Ovary (tissue), 9 donors: Measurements from ENCODE around the gene NPSR1. TPM values are rescaled to one million over a fixed set of nuclear protein-coding genes. Genes with fewer than 3 reads are reported as not detected.

Experiments used
- DNase-seq, 5 donors: peaks; one replicate each; pipeline ENCODE4 v3.0.0-alpha.2; 2019 to 2020
- H3K27ac ChIP-seq, 2 donors: fragments of 200-600 bp; one replicate each; pipeline versions ENCODE4 v1.5.1 to v1.8.0; 2019 to 2022
- H3K27me3 ChIP-seq: fragments of 200-600 bp; one replicate; pipeline ENCODE4 v1.8.0; 2022
- H3K36me3 ChIP-seq: fragments of 200-600 bp; sonication (generic); one replicate; pipeline ENCODE4 v1.5.1; 2019
- H3K4me1 ChIP-seq: one replicate; pipeline ENCODE4 v1.8.1; 2013; ENCODE audit warnings: mild to moderate bottlenecking, moderate library complexity; ENCODE audit not compliant: insufficient read depth
- H3K4me3 ChIP-seq: fragments of 200-600 bp; sonication (generic); one replicate; pipeline ENCODE4 v1.5.1; 2017
- H3K9me3 ChIP-seq, 2 donors: fragments of 200-600 bp in 1 of 2; sonication (generic) in 1 of 2; one replicate each; pipeline versions ENCODE4 v1.5.1 to v1.8.1; 2013 to 2019; ENCODE audit warnings: mild to moderate bottlenecking in 1 of 2, moderate library complexity in 1 of 2
- EP300 ChIP-seq: sonication (generic); formaldehyde crosslinking; IDR thresholded peaks from one replicate; pipeline ENCODE4 v1.6.1; 2017; ENCODE audit warnings: antibody characterized with exemption
- POLR2A ChIP-seq: fragments of 450-650 bp; IDR thresholded peaks from one replicate; pipeline ENCODE4 v1.6.1; 2017; ENCODE audit warnings: antibody characterized with exemption, mild to moderate bottlenecking, moderate library complexity
- WGBS, 3 donors: extraction: QIAGEN DNeasy Blood & Tissue Kit in 1 of 3; methylation state at CpG; one replicate each; pipeline versions ENCODE4 v1.1.5 to v1.1.7; 2013 to 2017; 5-methylcytosine and 5-hydroxymethylcytosine counted together
- intact Hi-C, 4 donors: fragments of 100-400 bp; cut with DNase I; formaldehyde crosslinking; loops; one replicate each; pipeline versions ENCODE4 v1.11.0 to v1.15.1; 2022 to 2023
- polyA plus RNA-seq, 2 donors: library from polyadenylated mRNA; stranded (reverse); fragments of 200-250 nt in 1 of 2; fragments of 350-450 nt in 1 of 2; fragmentation: Illumina TruSeq in 1 of 2; extraction: RNeasy Lipid Tissue Mini Kit (QIAGEN cat#74804) in 1 of 2; gene quantifications; one replicate each; pipeline ENCODE4 v1.2.3, GENCODE V29; 2013 to 2014
- total RNA-seq, 7 donors: library from RNA; depleted of rRNA in 2 of 7; stranded (reverse); fragments of >200 nt in 2 of 7; fragmentation: NEBNext Ultra II Directional in 3 of 7; extraction: Animal tissue kit (Norgen Biotek cat#: 25700) in 3 of 7; gene quantifications; one replicate each; pipeline versions ENCODE4 v1.1.0 to v1.2.4, GENCODE V29; 2016 to 2023
- TF ChIP-seq, protein P1 (sequence below), 3 donors: fragments of 450-650 bp in 2 of 3; fragments of 200-600 bp in 1 of 3; IDR thresholded peaks; one replicate each; pipeline versions ENCODE4 v1.5.1 to v1.8.0; 2016 to 2022; ENCODE audit warnings: antibody characterized with exemption in 3 of 3, mild to moderate bottlenecking in 1 of 3
- donor health status: DM: no; HTN: no; CAD: no; lungs with moderate emphysema.
- donor health status: DM: no; HTN: no; CAD: no.
- donor health status: Bipolar disorder and iron deficiency.
- donor health status: DM: yes; HTN: yes; CAD: no.
- donor health status: DM: no; HTN: no; CAD: no.
- donor health status: DM: yes; HTN: yes; CAD: no.

NPSR1 gene
- total and polyA plus RNA-seq, 9 donors, result not detected

- intact Hi-C loops, result no loop called here
- H3K9me3 ChIP-seq, result no peaks in the 10 kb centered on the region
- no peak overlapping the region for H3K27ac ChIP-seq
- H3K4me1 ChIP-seq, result no peaks in the 10 kb centered on the region
- no peak for DNase-seq
- H3K36me3 ChIP-seq, result no peaks in the 10 kb centered on the region
- H3K4me3 ChIP-seq, result no peak overlapping the region
- TF ChIP-seq EP300, result no peak
- no peak for TF ChIP-seq POLR2A
- TF ChIP-seq, protein P1, sequence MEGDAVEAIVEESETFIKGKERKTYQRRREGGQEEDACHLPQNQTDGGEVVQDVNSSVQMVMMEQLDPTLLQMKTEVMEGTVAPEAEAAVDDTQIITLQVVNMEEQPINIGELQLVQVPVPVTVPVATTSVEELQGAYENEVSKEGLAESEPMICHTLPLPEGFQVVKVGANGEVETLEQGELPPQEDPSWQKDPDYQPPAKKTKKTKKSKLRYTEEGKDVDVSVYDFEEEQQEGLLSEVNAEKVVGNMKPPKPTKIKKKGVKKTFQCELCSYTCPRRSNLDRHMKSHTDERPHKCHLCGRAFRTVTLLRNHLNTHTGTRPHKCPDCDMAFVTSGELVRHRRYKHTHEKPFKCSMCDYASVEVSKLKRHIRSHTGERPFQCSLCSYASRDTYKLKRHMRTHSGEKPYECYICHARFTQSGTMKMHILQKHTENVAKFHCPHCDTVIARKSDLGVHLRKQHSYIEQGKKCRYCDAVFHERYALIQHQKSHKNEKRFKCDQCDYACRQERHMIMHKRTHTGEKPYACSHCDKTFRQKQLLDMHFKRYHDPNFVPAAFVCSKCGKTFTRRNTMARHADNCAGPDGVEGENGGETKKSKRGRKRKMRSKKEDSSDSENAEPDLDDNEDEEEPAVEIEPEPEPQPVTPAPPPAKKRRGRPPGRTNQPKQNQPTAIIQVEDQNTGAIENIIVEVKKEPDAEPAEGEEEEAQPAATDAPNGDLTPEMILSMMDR (IDR thresholded peaks at IDR 0.05), result no peak
- H3K27me3 ChIP-seq, result no peaks in the 10 kb centered on the region
Observed at GRCh38 chr7:34720289-34720688, 62.3 kb downstream of the NPSR1 start.

DNA sequence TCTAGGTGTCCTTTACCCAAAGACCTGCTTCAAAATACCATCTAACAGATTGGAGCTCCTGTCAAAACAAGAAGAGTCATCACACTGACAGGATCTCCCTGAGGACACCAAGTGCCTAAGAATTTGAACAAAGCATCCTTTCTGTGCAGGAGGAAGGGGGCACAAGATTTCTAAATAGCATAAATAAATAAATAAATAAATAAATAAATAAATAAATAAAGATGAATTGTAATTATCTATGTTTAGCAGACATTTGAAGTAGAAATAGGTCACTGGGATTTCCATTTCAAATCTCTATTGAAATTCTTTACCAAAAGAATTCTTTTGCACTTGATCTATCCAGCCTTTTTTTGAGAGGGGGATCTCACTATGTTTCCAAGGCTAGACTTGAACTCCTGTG is 65.3 kb downstream of the NPSR1 start:
- no peaks in the 10 kb centered on the region for H3K27me3 ChIP-seq
- H3K27ac ChIP-seq, result no peak overlapping the region
- intact Hi-C loops, result no loop called here
- H3K9me3 ChIP-seq, result no peaks in the 10 kb centered on the region
- H3K36me3 ChIP-seq, result no peaks in the 10 kb centered on the region
- H3K4me1 ChIP-seq, result no peaks in the 10 kb centered on the region
- TF ChIP-seq, protein P1 (IDR thresholded peaks at IDR 0.05), result no peak
- TF ChIP-seq POLR2A (no peak), EP300 (no peak)
- no peak for DNase-seq
- H3K4me3 ChIP-seq, result no peak overlapping the region

GRCh38 chr7:34723866-34724490 is 66.0 kb downstream of the NPSR1 start:
- Histone ChIP-seq H3K27me3 (no peaks in the 10 kb centered on the region), H3K9me3 (no peaks in the 10 kb centered on the region), H3K4me3 (no peak overlapping the region), H3K36me3 (no peaks in the 10 kb centered on the region), H3K27ac (no peak overlapping the region), H3K4me1 (no peaks in the 10 kb centered on the region)
- intact Hi-C loops, result no loop called here
- WGBS, 3 donors, result 46 to 59% (median 51%) methylated on average over 2 of the region's 2 CpGs
- TF ChIP-seq POLR2A, result no peak
- TF ChIP-seq EP300, result no peak
- TF ChIP-seq, protein P1 (IDR thresholded peaks at IDR 0.05), result no peak
- no peak for DNase-seq

DNA sequence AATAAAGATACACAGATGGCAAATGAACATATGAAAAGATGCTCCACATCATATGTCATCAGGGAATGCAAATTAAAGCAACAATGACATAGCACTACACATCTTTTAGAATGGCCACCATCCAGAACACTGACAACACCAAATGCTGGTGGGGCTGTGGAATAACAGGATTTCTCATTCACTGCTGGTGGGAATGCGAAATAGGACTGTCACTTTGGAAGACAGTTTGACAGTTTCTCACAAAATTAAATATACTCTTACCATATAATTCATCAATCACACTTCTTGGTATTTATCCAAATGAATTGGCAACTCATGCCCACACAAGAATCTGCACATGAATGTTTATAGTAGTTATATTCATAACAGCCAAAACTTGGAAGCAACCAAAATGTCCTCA is 68.2 kb downstream of the NPSR1 start:
- Histone ChIP-seq H3K9me3 (no peaks in the 10 kb centered on the region), H3K27ac (no peak overlapping the region), H3K27me3 (no peaks in the 10 kb centered on the region), H3K4me1 (no peaks in the 10 kb centered on the region), H3K36me3 (no peaks in the 10 kb centered on the region), H3K4me3 (no peak overlapping the region)
- intact Hi-C loops, result no loop called here
- no peak for DNase-seq
- WGBS, 3 donors, result 94 to 96% (median 96%) methylated on average over 1 of the region's 1 CpG
- TF ChIP-seq EP300 (no peak), POLR2A (no peak)
- TF ChIP-seq, protein P1 (IDR thresholded peaks at IDR 0.05), result no peak
